CD4-positive, alpha-beta T cell (primary cell): ENCODE measurements around the gene TAAR6. TPM values are rescaled to one million over a fixed set of nuclear protein-coding genes. Genes with fewer than 3 reads are reported as not detected.
A peak's percentile ranks its signal among the peaks of the same experiment; 100 is the strongest.

ENCODE experiments used
- ATAC-seq: fragments of 200-7000 bp; cut with Tn5 transposase; one replicate; pipeline ENCODE4 v1.10.0; 2022; ENCODE audit warnings: mild to moderate bottlenecking; ENCODE audit not compliant: poor library complexity
- CTCF ChIA-PET: fragments of 350-600 bp; sonication (Branson Sonifier 250); formaldehyde crosslinking; loops from one replicate; lab custom pipeline; 2021; ENCODE audit warnings: antibody characterized with exemption, inconsistent platforms; lab: Charles Lee
- POLR2A ChIA-PET: fragments of 350-600 bp; sonication (Branson Sonifier 250); formaldehyde crosslinking; loops from one replicate; lab custom pipeline; 2021; ENCODE audit warnings: antibody characterized with exemption, inconsistent platforms; lab: Charles Lee
- DNase-seq, 14 experiments: peaks; one replicate each; pipeline ENCODE4 v3.0.0-alpha.2; 2013 to 2020; ENCODE audit warnings: mixed read lengths in 2 of 14
- H3K27ac ChIP-seq, 2 donors: one replicate each; pipeline versions ENCODE4 v1.5.1 to v1.7.0; 2013; ENCODE audit warnings: low read length in 2 of 2, low read depth in 1 of 2, mild to moderate bottlenecking in 1 of 2
- H3K27me3 ChIP-seq, 2 experiments: 1 replicate in 1 of 2; 2 replicates in 1 of 2; pipeline versions ENCODE4 v1.6.1 to v1.7.0; 2013; ENCODE audit warnings: low read length in 2 of 2, control low read depth in 1 of 2, mild to moderate bottlenecking in 1 of 2, moderate library complexity in 1 of 2; ENCODE audit not compliant: insufficient read depth in 2 of 2, control insufficient read depth in 1 of 2
- H3K36me3 ChIP-seq: one replicate; pipeline ENCODE4 v1.6.1; 2013; ENCODE audit warnings: low read length, control low read depth; ENCODE audit not compliant: insufficient read depth
- H3K4me1 ChIP-seq: one replicate; pipeline ENCODE4 v1.6.1; 2013; ENCODE audit warnings: low read length, control low read depth; ENCODE audit not compliant: insufficient read depth
- H3K4me3 ChIP-seq: one replicate; pipeline ENCODE4 v1.5.1; 2013; ENCODE audit warnings: mild to moderate bottlenecking, low read length, moderate library complexity
- H3K9me3 ChIP-seq, 2 experiments: 1 replicate in 1 of 2; 2 replicates in 1 of 2; pipeline versions ENCODE4 v1.6.1 to v1.7.0; 2013; ENCODE audit warnings: low read length in 2 of 2, mild to moderate bottlenecking in 2 of 2, control low read depth in 1 of 2, moderate library complexity in 1 of 2; ENCODE audit not compliant: control insufficient read depth in 1 of 2, insufficient read depth in 1 of 2
- H3K27ac Mint-ChIP-seq: one replicate; pipeline ENCODE4 v1.8.0; 2020; ENCODE audit warnings: mixed read lengths
- H3K27me3 Mint-ChIP-seq: one replicate; pipeline ENCODE4 v1.8.0; 2021; ENCODE audit warnings: mixed read lengths
- H3K36me3 Mint-ChIP-seq: one replicate; pipeline ENCODE4 v1.8.0; 2021; ENCODE audit warnings: low read depth, mixed read lengths
- H3K4me1 Mint-ChIP-seq: one replicate; pipeline ENCODE4 v1.8.0; 2021; ENCODE audit warnings: low read depth, mixed read lengths
- H3K4me3 Mint-ChIP-seq: one replicate; pipeline ENCODE4 v1.8.0; 2020; ENCODE audit warnings: mild to moderate bottlenecking, mixed read lengths
- H3K9me3 Mint-ChIP-seq: one replicate; pipeline ENCODE4 v1.8.0; 2020; ENCODE audit warnings: mixed read lengths
- intact Hi-C, 2 experiments: fragments of 100-400 bp; cut with DNase I in 1 of 2; cut with micrococcal nuclease in 1 of 2; formaldehyde crosslinking; loops; one replicate each; pipeline versions ENCODE4 v1.15.1 to v1.9.0; 2023 to 2025; cut with DNase I, micrococcal nuclease
- total RNA-seq, 174 experiments: library from RNA in 2 of 174; stranded (reverse) in 2 of 174; gene quantifications; one replicate each; pipeline ENCODE4 v1.2.3 and lab custom pipeline; 2021 to 2026
- TF ChIP-seq, protein P1 (sequence below): fragments of 200-600 bp; IDR thresholded peaks from one replicate; pipeline ENCODE4 v1.8.0; 2022; ENCODE audit warnings: antibody characterized with exemption, mild to moderate bottlenecking

TAAR6 gene
- total RNA-seq, 2 experiments from 2014 or later, result not detected

- TF ChIP-seq, protein P1, sequence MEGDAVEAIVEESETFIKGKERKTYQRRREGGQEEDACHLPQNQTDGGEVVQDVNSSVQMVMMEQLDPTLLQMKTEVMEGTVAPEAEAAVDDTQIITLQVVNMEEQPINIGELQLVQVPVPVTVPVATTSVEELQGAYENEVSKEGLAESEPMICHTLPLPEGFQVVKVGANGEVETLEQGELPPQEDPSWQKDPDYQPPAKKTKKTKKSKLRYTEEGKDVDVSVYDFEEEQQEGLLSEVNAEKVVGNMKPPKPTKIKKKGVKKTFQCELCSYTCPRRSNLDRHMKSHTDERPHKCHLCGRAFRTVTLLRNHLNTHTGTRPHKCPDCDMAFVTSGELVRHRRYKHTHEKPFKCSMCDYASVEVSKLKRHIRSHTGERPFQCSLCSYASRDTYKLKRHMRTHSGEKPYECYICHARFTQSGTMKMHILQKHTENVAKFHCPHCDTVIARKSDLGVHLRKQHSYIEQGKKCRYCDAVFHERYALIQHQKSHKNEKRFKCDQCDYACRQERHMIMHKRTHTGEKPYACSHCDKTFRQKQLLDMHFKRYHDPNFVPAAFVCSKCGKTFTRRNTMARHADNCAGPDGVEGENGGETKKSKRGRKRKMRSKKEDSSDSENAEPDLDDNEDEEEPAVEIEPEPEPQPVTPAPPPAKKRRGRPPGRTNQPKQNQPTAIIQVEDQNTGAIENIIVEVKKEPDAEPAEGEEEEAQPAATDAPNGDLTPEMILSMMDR, result no peak
- Histone ChIP-seq H3K36me3 (no peaks in the 10 kb centered on the region), H3K27me3 (no peaks in the 10 kb centered on the region), H3K27ac (no peak overlapping the region), H3K4me3 (no peak overlapping the region), H3K9me3 (no peaks in the 10 kb centered on the region), H3K4me1 (no peaks in the 10 kb centered on the region)
- CTCF ChIA-PET, result no interaction called here
- POLR2A ChIA-PET, result no interaction called here
- intact Hi-C loops, result no loop called here
- H3K36me3 Mint-ChIP-seq, result no peaks in the 10 kb centered on the region
- no peak overlapping the region for H3K4me3 Mint-ChIP-seq
- H3K27me3 Mint-ChIP-seq, result no peaks in the 10 kb centered on the region
- no peaks in the 10 kb centered on the region for H3K9me3 Mint-ChIP-seq
- H3K27ac Mint-ChIP-seq, result no peak overlapping the region
- no peak for DNase-seq
- H3K4me1 Mint-ChIP-seq, result no peaks in the 10 kb centered on the region
- no peak for ATAC-seq
These were observed 37.6 kb downstream of the TAAR6 start for GRCh38 chr6:132607544-132608233.

GRCh38 chr6:132611616-132612015 is 41.5 kb downstream of the TAAR6 start:
- no peaks in the 10 kb centered on the region for H3K4me1 ChIP-seq
- Mint-ChIP-seq H3K9me3 (no peaks in the 10 kb centered on the region), H3K4me3 (no peak overlapping the region), H3K27me3 (no peaks in the 10 kb centered on the region), H3K4me1 (no peaks in the 10 kb centered on the region), H3K36me3 (no peaks in the 10 kb centered on the region), H3K27ac (no peak overlapping the region)
- no peak overlapping the region for H3K4me3 ChIP-seq
- no peaks in the 10 kb centered on the region for H3K36me3 ChIP-seq
- no peaks in the 10 kb centered on the region for H3K27me3 ChIP-seq
- POLR2A ChIA-PET, result no interaction called here
- ATAC-seq, result no peak
- H3K27ac ChIP-seq, result no peak overlapping the region
- DNase-seq, result no peak
- H3K9me3 ChIP-seq, result no peaks in the 10 kb centered on the region
- CTCF ChIA-PET, result no interaction called here
- intact Hi-C loops, result no loop called here
- TF ChIP-seq, protein P1, result no peak

GRCh38 chr6:132612449-132613108 is 42.5 kb downstream of the TAAR6 start:
- no peak overlapping the region for H3K27ac ChIP-seq
- H3K27me3 Mint-ChIP-seq, result peaks cover 9% of the 10 kb centered on the region
- TF ChIP-seq, protein P1, result no peak
- no peaks in the 10 kb centered on the region for H3K36me3 Mint-ChIP-seq
- H3K4me3 Mint-ChIP-seq, result no peak overlapping the region
- DNase-seq (peak in 1 of 14 experiments; percentile 50), ATAC-seq (no peak)
- no peak overlapping the region for H3K27ac Mint-ChIP-seq
- no peaks in the 10 kb centered on the region for H3K4me1 ChIP-seq
- intact Hi-C loops, result no loop called here
- H3K27me3 ChIP-seq, result no peaks in the 10 kb centered on the region
- H3K4me1 Mint-ChIP-seq, result no peaks in the 10 kb centered on the region
- no peak overlapping the region for H3K4me3 ChIP-seq
- H3K9me3 Mint-ChIP-seq, result no peaks in the 10 kb centered on the region
- no peaks in the 10 kb centered on the region for H3K9me3 ChIP-seq
- no peaks in the 10 kb centered on the region for H3K36me3 ChIP-seq
- CTCF ChIA-PET, result no interaction called here
- POLR2A ChIA-PET, result no interaction called here
